Measurements from ENCODE around the gene PTPRD.
A peak's percentile ranks its signal among the peaks of the same experiment; 100 is the strongest.

The PTPRD gene

GRCh38 chr9:8549214-8549613 lies 2063.6 kb downstream of the PTPRD start (continued):
- TF ChIP-seq YY1 (tag by site-specific recombination; IDR thresholded peaks at IDR 0.05) = no peak

DNA sequence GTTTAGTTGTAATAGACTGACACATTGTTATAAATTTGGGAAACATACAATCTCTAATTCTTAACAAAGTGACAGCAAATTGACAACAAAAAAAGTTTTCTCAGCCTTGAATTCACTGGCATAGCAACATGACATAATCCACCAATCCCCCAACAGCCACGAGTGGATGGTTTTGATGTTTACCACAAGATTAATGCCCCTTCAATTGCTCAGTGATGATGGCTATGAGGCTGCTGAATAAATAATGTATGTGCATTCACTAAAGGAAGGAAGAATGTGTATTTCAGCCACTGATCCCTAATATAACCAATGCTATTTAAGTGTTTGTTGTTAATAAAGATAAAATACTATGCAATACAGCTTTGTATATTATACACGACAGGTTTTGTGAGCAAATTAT lies 2069.6 kb downstream of the PTPRD start:
- H3K36me3 ChIP-seq (ENCODE audit: control insufficient read depth in 2 of 2, insufficient read depth in 1 of 2, low read length in 2 of 2) = no peaks in the 10 kb centered on the region
- CTCF ChIA-PET = no interaction called here
- H3K4me3 ChIP-seq (ENCODE audit: low read depth, low read length) = no peak overlapping the region
- POLR2A ChIA-PET = no interaction called here
- H3K27ac ChIP-seq (ENCODE audit: extremely low read depth, low read depth, low read length) = no peak overlapping the region
- TF ChIP-seq ZNF335 (tag by site-specific recombination; conservative IDR thresholded peaks at IDR 0.05) = no peak
- no peak for TF ChIP-seq ZNF610 (tag by site-specific recombination; IDR thresholded peaks at IDR 0.05; ENCODE audit: borderline replicate concordance)
- no peak for TF ChIP-seq SP2 (tag by site-specific recombination; IDR thresholded peaks at IDR 0.05)
- no peak for TF ChIP-seq GLIS1 (tag by site-specific recombination; IDR thresholded peaks at IDR 0.05)
- TF ChIP-seq WT1 (tag by site-specific recombination; IDR thresholded peaks at IDR 0.05) = no peak
- TF ChIP-seq, protein P1, sequence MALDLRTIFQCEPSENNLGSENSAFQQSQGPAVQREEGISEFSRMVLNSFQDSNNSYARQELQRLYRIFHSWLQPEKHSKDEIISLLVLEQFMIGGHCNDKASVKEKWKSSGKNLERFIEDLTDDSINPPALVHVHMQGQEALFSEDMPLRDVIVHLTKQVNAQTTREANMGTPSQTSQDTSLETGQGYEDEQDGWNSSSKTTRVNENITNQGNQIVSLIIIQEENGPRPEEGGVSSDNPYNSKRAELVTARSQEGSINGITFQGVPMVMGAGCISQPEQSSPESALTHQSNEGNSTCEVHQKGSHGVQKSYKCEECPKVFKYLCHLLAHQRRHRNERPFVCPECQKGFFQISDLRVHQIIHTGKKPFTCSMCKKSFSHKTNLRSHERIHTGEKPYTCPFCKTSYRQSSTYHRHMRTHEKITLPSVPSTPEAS (tag by site-specific recombination; IDR thresholded peaks at IDR 0.05) = no peak
- TF ChIP-seq REPIN1 (tag by site-specific recombination; IDR thresholded peaks at IDR 0.05; ENCODE audit: low read depth) = no peak
- no peak for TF ChIP-seq ZNF501 (tag by site-specific recombination; IDR thresholded peaks at IDR 0.05)
- TF ChIP-seq KLF10 (tag by site-specific recombination; IDR thresholded peaks at IDR 0.05) = no peak
- no peak for TF ChIP-seq KLF9 (tag by site-specific recombination; IDR thresholded peaks at IDR 0.05; ENCODE audit: low read depth)
- TF ChIP-seq YY1 (tag by site-specific recombination; IDR thresholded peaks at IDR 0.05) = no peak
- H3K4me1 ChIP-seq (ENCODE audit: control insufficient read depth, insufficient read depth, low read length) = no peaks in the 10 kb centered on the region
- no peaks in the 10 kb centered on the region for H3K9me3 ChIP-seq (ENCODE audit: control insufficient read depth, insufficient read depth, low read depth, low read length)

DNA sequence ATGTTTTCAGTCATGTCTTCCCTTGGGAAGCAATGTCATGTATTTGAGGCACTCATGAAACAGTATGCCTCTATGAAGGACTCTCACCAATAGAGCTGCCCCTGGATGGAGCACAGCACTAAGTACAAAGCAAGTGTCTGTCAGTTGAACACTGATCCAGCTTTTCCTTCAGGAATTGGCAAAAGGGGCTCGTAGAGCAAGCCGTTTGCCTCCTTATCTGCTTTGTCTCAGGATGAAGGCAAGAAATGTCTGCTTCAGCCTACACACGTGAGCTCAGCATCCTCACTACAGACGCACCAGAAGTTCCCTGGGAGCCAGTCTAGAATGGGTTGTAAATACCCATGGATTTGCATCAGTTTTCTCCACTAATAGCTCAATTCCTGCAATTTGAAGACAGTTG lies 2070.3 kb downstream of the PTPRD start:
- ChIA-PET POLR2A (no interaction called here), CTCF (no interaction called here)
- H3K9me3 ChIP-seq (ENCODE audit: control insufficient read depth, insufficient read depth, low read depth, low read length) = no peaks in the 10 kb centered on the region
- no peak overlapping the region for H3K27ac ChIP-seq (ENCODE audit: extremely low read depth, low read depth, low read length)
- H3K4me1 ChIP-seq (ENCODE audit: control insufficient read depth, insufficient read depth, low read length) = no peaks in the 10 kb centered on the region
- no peak overlapping the region for H3K4me3 ChIP-seq (ENCODE audit: low read depth, low read length)
- H3K36me3 ChIP-seq (ENCODE audit: control insufficient read depth in 2 of 2, insufficient read depth in 1 of 2, low read length in 2 of 2) = no peaks in the 10 kb centered on the region
- TF ChIP-seq ZNF2 (tag by site-specific recombination; IDR thresholded peaks at IDR 0.05) = no peak
- TF ChIP-seq ZNF521 (tag by site-specific recombination; IDR thresholded peaks at IDR 0.05) = no peak
- TF ChIP-seq, protein P2, sequence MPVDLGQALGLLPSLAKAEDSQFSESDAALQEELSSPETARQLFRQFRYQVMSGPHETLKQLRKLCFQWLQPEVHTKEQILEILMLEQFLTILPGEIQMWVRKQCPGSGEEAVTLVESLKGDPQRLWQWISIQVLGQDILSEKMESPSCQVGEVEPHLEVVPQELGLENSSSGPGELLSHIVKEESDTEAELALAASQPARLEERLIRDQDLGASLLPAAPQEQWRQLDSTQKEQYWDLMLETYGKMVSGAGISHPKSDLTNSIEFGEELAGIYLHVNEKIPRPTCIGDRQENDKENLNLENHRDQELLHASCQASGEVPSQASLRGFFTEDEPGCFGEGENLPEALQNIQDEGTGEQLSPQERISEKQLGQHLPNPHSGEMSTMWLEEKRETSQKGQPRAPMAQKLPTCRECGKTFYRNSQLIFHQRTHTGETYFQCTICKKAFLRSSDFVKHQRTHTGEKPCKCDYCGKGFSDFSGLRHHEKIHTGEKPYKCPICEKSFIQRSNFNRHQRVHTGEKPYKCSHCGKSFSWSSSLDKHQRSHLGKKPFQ (tag by site-specific recombination; IDR thresholded peaks at IDR 0.05) = no peak
- TF ChIP-seq ZNF776 (tag by site-specific recombination; IDR thresholded peaks at IDR 0.05; ENCODE audit: borderline replicate concordance) = no peak
- TF ChIP-seq ZNF623 (tag by site-specific recombination; IDR thresholded peaks at IDR 0.05) = no peak

- no peaks in the 10 kb centered on the region for H3K9me3 ChIP-seq (ENCODE audit: control insufficient read depth, insufficient read depth, low read depth, low read length)
- TF ChIP-seq ZNF184 (tag by site-specific recombination; IDR thresholded peaks at IDR 0.05) = no peak
- TF ChIP-seq ZNF677 (tag by site-specific recombination; IDR thresholded peaks at IDR 0.05) = peak; percentile 69; the same call in 1 of the 2 replicates
- POLR2A ChIA-PET = no interaction called here
- H3K27ac ChIP-seq (ENCODE audit: extremely low read depth, low read depth, low read length) = no peak overlapping the region
- H3K4me3 ChIP-seq (ENCODE audit: low read depth, low read length) = no peak overlapping the region
- no peaks in the 10 kb centered on the region for H3K4me1 ChIP-seq (ENCODE audit: control insufficient read depth, insufficient read depth, low read length)
- H3K36me3 ChIP-seq (ENCODE audit: control insufficient read depth in 2 of 2, insufficient read depth in 1 of 2, low read length in 2 of 2) = no peaks in the 10 kb centered on the region
- CTCF ChIA-PET = no interaction called here
Observed at GRCh38 chr9:8539681-8540197, 2073.1 kb downstream of the PTPRD start.
